Activated CD8-positive, alpha-beta memory T cell treated with anti-CD3 and anti-CD28 coated beads for 48 hours (primary cell): ENCODE results near the gene ALAS1.
A peak's percentile ranks its signal among the peaks of the same experiment; 100 is the strongest.

Experiments used
- DNase-seq, 3 experiments: peaks; one replicate each; pipeline ENCODE4 v3.0.0-alpha.2; 2020; ENCODE audit warnings: low read depth in 2 of 3, low spot score in 2 of 3

Gene ALAS1

GRCh38 chr3:52248816-52249547, 51.0 kb downstream of the ALAS1 start:
- DNase-seq = no peak

- DNase-seq = no peak
Observed at GRCh38 chr3:52249683-52250082, 51.7 kb downstream of the ALAS1 start.

GRCh38 chr3:52250122-52250521, 52.2 kb downstream of the ALAS1 start:
- no peak for DNase-seq

GRCh38 chr3:52253314-52254304, 55.6 kb downstream of the ALAS1 start:
- DNase-seq = peak in 1 of 3 experiments; percentile 64

- DNase-seq = no peak
Observed at GRCh38 chr3:52254608-52255007, 56.6 kb downstream of the ALAS1 start.

- no peak for DNase-seq
Observed at GRCh38 chr3:52256159-52256558, 58.2 kb downstream of the ALAS1 start.

- DNase-seq = no peak
Observed at GRCh38 chr3:52256622-52257021, 58.7 kb downstream of the ALAS1 start.

GRCh38 chr3:52257911-52258310, 60.0 kb downstream of the ALAS1 start:
- no peak for DNase-seq

- no peak for DNase-seq
Observed at GRCh38 chr3:52259035-52259434, 61.1 kb downstream of the ALAS1 start.

- DNase-seq = no peak
Observed at GRCh38 chr3:52259448-52259847, 61.5 kb downstream of the ALAS1 start.

GRCh38 chr3:52262447-52262846, 64.5 kb downstream of the ALAS1 start:
- no peak for DNase-seq
